Testis (tissue), 2 donors: ENCODE results near the gene OOSP2.
"Not testable (repeated sequence)": the region's sequence is repeated elsewhere in the genome, so short reads cannot be mapped to it uniquely, and the experiment has no call there.

Experiments
- CTCF ChIP-seq, 3 experiments: fragments of 450-650 bp in 2 of 3; fragments of 200-600 bp in 1 of 3; sonication (generic) in 1 of 3; IDR thresholded peaks; one replicate each; pipeline ENCODE4 v1.5.1; 2016 to 2019; ENCODE audit warnings: antibody characterized with exemption in 3 of 3, mild to moderate bottlenecking in 2 of 3, moderate library complexity in 1 of 3
- POLR2A ChIP-seq: fragments of 450-650 bp; IDR thresholded peaks from one replicate; pipeline ENCODE4 v1.6.1; 2017; ENCODE audit warnings: antibody characterized with exemption, mild to moderate bottlenecking, moderate library complexity

- not testable (repeated sequence) for TF ChIP-seq CTCF (IDR thresholded peaks at IDR 0.05); POLR2A
Observed at GRCh38 chr11:60071644-60072043, 31.4 kb downstream of the OOSP2 start.
